HCT116 (cell line): ENCODE measurements around the gene GPRIN1.

Experiments
- EZH2 ChIP-seq: fragments of 200-600 bp; sonication (generic); IDR thresholded peaks from 2 replicates; pipeline ENCODE4 v1.6.1; 2017; ENCODE audit warnings: antibody characterized with exemption, mixed run types
- POLR2AphosphoS5 ChIP-seq: IDR thresholded peaks from 2 replicates; pipeline ENCODE4 v1.6.1; 2011; ENCODE audit warnings: mild to moderate bottlenecking, low read depth, low read length, moderate library complexity
- SIN3A ChIP-seq: IDR thresholded peaks from 2 replicates; pipeline ENCODE4 v1.6.1; 2012; ENCODE audit warnings: low read depth
- SP1 ChIP-seq: IDR thresholded peaks from 2 replicates; pipeline ENCODE4 v1.6.1; 2012; ENCODE audit warnings: low read depth
- ZFX ChIP-seq: fragments of 450-650 bp; IDR thresholded peaks from 2 replicates; pipeline ENCODE4 v1.6.1; 2017
- ZNF274 ChIP-seq: fragments of 200-500 bp; sonication (Bioruptor generic); IDR thresholded peaks from 2 replicates; pipeline ENCODE4 v1.6.1; 2014; ENCODE audit warnings: mild to moderate bottlenecking, low read depth, low read length, inconsistent platforms
- TF ChIP-seq, protein P1 (sequence below): IDR thresholded peaks from 2 replicates; pipeline ENCODE4 v1.6.1; 2012
- TF ChIP-seq, protein P2 (sequence below): IDR thresholded peaks from 2 replicates; pipeline ENCODE4 v1.6.1; 2011; ENCODE audit warnings: mild to moderate bottlenecking, low read length, moderate library complexity; ENCODE audit not compliant: insufficient replicate concordance; ENCODE audit errors: extremely low read depth
- TF ChIP-seq, protein P3 (sequence below), 3 experiments: fragments of 200-600 bp in 1 of 3; sonication (generic) in 1 of 3; IDR thresholded peaks in 2 of 3; conservative IDR thresholded peaks in 1 of 3; 2 replicates each; pipeline ENCODE4 v1.5.1; 2012 to 2017; ENCODE audit warnings: low read depth in 2 of 3, low read length in 2 of 3, antibody characterized with exemption in 1 of 3, borderline replicate concordance in 1 of 3, control low read depth in 1 of 3, mild to moderate bottlenecking in 1 of 3, mixed read lengths in 1 of 3, mixed run types in 1 of 3, moderate library complexity in 1 of 3; ENCODE audit not compliant: insufficient read depth in 1 of 3

DNA sequence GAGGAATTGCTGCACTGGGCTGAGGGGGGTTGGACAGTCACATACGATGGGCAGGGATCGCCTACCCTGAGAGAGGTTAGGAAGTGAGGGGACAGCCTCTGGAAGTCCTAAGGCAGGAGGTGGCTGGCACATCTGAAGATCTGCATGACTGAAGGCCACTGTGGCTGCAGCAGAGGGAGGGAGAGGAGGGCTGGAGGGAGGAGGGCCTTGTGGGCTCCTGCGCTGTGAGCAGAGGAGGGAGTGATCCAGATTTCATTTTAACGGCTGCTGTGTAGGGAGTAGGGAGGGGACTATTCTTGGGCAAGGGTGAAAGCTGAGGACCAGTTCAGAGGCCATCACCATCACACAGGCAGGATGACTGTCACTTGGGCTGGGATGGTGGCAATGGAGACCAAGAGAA is 27.6 kb upstream of the GPRIN1 start:
- TF ChIP-seq, protein P1, sequence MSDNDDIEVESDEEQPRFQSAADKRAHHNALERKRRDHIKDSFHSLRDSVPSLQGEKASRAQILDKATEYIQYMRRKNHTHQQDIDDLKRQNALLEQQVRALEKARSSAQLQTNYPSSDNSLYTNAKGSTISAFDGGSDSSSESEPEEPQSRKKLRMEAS, result no peak
- TF ChIP-seq SP1 (no peak), ZNF274 (no peak), POLR2AphosphoS5 (no peak), SIN3A (no peak), EZH2 (no peak), ZFX (no peak)
- TF ChIP-seq, protein P2, sequence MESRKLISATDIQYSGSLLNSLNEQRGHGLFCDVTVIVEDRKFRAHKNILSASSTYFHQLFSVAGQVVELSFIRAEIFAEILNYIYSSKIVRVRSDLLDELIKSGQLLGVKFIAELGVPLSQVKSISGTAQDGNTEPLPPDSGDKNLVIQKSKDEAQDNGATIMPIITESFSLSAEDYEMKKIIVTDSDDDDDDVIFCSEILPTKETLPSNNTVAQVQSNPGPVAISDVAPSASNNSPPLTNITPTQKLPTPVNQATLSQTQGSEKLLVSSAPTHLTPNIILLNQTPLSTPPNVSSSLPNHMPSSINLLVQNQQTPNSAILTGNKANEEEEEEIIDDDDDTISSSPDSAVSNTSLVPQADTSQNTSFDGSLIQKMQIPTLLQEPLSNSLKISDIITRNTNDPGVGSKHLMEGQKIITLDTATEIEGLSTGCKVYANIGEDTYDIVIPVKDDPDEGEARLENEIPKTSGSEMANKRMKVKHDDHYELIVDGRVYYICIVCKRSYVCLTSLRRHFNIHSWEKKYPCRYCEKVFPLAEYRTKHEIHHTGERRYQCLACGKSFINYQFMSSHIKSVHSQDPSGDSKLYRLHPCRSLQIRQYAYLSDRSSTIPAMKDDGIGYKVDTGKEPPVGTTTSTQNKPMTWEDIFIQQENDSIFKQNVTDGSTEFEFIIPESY, result no peak
- TF ChIP-seq, protein P3, sequence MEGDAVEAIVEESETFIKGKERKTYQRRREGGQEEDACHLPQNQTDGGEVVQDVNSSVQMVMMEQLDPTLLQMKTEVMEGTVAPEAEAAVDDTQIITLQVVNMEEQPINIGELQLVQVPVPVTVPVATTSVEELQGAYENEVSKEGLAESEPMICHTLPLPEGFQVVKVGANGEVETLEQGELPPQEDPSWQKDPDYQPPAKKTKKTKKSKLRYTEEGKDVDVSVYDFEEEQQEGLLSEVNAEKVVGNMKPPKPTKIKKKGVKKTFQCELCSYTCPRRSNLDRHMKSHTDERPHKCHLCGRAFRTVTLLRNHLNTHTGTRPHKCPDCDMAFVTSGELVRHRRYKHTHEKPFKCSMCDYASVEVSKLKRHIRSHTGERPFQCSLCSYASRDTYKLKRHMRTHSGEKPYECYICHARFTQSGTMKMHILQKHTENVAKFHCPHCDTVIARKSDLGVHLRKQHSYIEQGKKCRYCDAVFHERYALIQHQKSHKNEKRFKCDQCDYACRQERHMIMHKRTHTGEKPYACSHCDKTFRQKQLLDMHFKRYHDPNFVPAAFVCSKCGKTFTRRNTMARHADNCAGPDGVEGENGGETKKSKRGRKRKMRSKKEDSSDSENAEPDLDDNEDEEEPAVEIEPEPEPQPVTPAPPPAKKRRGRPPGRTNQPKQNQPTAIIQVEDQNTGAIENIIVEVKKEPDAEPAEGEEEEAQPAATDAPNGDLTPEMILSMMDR (IDR thresholded peaks at IDR 0.05 in 2 of 3, conservative IDR thresholded peaks at IDR 0.05 in 1 of 3; ENCODE audit: borderline replicate concordance in 1 of 3, insufficient read depth in 1 of 3, low read depth in 2 of 3, low read length in 2 of 3), result no peak
